ENCODE results near the gene PFKFB4.
"Not testable (repeated sequence)": the region's sequence is repeated elsewhere in the genome, so short reads cannot be mapped to it uniquely, and the experiment has no call there.

Gene PFKFB4

DNA sequence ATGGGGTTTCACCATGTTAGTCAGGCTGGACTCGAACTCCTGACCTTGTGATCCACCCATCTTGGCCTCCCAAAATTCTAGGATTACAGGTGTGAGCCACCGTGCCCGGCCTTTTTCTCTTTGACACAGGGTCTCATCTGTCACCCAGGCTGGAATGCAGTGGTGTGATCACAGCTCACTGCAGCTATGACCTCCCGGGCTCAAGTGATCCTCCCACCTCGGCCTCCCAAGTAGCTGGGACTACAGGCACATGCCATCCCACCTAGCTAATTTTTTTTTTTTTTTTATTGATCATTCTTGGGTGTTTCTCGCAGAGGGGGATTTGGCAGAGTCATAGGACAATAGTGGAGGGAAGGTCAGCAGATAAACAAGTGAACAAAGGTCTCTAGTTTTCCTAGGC, 73.8 kb downstream of the PFKFB4 start:
- not testable (repeated sequence) for DNase-seq

DNA sequence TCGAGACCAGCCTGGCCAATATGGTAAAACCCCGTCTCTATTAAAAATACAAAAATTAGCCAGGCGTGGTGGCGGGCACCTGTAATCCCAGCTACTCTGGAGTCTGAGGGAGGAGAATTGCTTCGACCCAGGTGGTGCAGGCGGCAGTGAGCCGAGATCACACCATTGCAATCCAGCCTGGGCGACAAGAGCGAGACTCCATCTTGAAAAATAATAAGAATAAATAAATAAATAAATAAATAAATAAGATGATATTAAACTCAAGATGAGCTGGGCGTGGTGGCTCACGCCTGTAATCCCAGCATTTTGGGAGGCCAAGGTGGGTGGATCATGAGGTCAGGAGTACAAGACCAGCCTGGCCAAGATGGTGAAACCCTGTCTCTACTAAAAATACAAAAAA, 75.7 kb downstream of the PFKFB4 start:
- not testable (repeated sequence) for DNase-seq

DNA sequence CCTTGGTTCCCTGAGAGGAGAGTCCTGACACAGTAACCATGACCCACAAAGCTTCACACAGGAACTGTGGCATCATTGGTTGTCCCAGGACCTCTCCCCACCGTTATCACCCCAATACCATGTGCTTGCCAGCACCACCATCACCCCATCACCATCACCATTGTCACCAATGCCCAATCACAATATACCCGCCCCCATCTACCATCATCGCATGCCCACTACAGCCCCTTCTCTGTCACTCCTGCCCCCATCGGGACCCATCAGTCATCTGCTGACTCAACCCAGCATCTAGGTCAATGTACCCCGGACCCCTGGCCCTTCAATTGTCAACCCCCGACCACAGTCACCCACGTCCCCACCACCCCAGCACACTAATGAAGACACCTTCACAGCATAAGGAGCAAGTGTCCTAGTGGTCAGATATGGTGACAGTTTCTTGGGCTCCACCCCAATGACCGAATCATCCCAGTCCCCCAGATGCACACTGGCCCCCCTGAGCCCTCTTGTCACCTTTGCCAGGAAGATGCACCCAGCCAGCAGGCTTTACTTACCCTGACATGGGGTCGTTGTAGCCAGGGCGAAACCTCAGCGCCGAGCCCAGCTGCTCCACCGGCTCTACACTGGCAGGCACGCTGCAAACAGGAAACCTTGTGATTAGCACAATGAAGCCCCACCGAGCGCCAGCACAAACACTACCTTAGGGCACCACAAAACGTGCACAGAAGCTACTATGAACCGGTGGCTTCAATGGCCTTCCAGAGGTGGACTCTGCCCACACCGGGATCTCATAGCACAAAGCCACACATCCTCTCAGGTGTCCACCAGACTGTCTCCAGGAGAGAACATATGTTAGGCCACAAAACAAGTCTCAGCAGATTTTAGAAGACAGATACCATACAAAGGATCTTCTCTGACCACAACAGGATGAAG, 77.7 kb downstream of the PFKFB4 start:
- DNase-seq, result no peak

DNA sequence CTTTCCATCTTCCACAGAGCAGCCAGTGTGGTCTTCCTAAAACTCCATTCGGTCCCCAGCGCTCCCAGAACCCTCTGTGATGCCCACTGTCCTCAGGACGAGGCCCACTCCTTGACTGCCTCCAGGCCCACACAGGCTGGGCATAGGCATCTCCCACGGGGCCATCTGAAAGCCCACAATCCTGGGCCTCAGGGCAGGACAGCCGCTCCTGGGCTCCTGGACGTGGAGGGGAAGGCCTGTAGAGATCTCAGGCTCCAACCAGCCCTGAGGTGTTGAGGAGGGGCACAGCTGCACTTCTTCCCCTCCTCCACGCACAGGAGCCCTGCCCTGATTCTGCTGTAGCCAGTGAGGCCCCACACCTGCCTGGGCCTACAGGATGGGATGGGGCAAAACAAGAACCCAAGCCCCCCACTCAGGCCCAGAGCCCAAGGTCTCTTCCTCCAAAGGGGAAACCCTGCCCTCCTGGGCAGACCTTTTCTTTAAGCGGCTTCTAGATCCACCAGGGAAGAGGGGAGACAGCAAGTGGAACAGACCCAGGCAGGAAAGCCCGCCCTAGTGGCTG, 78.6 kb downstream of the PFKFB4 start:
- no peak for DNase-seq

DNA sequence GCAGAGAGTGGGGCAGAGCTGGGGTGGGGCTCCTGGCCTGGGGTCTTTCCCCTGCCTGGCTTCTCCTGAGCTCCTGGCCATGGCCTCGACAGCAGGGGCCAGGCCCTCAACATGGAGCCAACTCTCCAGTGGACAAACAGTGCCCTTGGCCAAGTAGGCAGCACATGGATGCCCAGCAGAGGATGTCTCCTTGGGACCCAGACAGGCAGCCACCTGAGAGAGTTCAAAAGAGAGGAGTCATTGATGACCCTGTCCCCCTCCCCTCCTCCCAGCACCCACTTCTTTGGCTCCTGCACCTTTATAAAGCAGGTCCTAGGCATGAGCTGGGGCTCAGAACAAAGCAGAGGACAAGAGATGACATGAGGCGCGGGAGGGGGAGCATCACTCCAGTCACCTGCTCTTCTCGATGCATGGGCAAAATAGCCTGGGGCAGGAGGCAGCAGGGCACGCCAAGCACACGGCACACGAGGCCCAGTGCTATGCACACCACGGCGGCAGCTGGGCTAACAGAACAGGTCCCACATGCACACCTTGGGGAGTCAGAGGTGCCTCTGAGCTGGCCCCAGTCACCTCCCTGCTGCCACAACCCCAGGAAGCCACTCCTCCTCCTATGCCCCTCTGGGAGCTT, 80.1 kb downstream of the PFKFB4 start:
- DNase-seq, result no peak

DNA sequence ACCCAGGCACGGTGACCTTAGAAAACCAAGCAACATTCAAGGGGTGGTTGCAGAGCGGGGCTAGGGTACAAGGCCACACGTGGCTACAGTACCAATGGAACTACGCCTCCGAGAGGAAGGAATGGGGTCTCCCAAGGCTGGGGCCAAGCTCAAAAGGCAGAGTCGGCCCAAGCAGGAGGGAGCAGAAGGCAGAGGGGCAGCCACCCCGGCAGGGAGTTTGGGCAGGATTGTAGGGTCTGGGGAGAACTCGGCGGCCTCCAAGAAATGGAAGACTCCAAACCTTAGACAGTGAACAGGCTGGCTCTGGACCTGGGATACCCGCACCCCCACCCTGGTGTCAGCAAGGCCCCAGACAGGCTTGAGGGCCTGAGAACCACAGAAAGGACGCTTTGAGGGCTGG, 81.4 kb downstream of the PFKFB4 start:
- no peak for DNase-seq

DNA sequence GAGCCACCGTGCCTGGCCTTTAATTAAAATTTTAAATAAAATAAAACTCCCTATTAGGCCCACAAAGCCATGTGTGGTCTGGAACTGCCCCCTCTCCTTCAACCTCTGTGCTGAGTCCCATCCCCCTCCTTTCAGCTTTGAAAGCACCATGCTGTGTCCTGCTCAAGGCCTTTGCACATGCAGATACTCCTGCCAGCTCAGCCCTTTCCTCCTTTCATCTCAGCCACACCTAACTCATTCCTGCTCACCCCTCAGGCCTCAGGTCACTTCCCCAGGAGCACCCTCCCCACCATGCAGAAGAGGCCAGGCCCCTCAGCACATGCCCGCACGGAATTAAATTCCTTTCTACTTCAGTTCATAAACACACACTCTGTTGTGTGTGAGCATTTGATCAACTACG, 82.0 kb downstream of the PFKFB4 start:
- DNase-seq, result no peak

DNA sequence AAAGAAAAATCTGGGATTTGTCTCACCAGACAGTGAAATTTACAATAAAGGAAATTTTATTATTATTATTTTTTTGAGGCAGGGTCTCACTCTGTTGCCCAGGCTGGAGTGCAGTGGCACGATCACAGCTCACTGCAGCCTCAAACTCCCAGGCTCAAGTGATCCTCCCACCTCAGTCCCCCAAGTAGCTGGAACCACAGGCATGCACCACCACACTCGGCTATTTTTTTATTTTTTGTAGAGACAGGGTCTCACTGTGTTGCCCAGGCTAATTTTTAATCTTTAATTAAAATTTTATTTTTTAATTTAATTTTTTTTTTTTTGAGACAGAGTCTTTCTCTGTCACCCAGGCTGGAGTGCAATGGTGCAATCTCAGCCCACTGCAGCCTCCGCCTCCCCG, 82.6 kb downstream of the PFKFB4 start:
- not testable (repeated sequence) for DNase-seq

DNA sequence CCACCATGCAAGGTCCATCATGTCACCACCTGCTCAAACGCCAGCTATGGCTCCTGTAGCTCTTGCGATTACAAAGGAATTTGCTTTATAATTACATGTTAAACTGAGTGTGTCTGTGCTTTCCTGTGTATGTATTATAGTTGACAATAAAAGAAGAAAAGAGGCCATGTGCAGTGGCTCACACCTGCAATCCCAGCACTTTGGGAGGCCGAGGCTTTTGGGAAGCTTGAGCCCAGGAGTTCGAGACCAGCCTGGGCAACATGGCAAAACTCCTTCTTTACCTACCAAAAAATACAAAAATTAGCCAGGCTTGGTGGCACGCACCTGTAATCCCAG, 83.0 kb downstream of the PFKFB4 start:
- DNase-seq, result no peak

DNA sequence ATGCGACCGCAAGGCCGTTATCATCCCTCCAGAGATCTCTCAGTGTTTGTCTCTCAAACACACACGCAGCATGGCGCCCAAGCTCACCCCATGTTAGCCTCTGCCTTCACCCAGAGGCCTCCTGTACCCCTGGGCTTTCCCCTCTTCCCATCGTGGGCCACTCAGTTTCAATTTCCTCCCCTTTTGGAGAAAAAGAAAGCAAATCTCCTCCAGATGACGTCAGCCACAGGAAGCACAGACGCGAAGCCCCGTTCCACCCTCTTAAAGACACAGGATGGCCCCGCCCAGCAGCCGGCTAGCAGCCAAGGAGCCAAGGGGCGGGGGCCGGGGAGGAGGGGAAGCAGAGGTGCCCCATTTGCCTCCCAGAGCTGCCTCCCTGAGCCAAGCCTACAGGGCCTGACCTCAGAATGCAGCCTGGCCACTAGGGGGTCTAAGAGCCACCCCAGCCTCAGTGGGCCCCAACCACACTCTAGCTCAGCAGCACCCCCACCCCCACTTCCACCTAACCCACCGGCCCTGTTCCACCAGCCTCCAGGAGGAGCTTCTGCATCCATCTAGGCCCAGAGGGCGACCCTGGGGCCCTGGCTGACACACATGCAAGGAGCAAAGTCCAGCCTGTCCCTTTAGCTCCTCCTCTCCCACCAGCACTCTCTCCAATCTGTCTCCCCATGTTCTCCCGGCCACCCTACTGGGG, 83.5 kb downstream of the PFKFB4 start:
- peak; percentile 77 for DNase-seq

DNA sequence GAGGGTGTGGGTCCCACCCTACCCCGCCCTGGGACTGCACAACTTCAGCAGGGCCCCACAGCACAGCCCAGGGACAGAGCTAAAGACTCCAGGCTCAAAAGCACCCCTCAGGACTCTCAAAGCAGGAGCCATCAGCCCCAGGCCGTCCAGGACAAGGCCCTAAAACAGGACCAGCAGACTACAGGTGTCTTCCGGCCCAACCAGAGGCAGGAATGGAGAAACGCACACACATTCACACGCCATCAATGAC, 84.0 kb downstream of the PFKFB4 start:
- no peak for DNase-seq

DNA sequence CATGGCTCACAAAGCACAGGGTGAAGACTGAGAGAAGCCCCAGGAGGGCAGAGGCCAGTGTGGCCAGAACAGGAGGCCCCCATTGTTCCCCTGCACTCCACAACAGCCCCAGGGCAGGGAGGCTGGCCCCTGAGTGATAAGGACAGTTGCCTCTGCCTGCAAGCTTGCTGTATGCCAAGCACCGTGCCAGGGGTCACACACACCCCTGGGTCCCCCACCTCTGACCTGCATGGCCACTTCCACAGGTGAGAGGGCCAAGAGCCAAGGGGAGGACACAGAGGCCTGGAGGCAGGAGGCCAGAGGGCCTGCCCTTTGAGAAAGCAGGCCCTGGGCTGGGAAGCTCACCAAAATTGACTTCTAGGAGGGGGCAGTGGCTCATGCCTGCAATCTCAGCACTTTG, 86.3 kb downstream of the PFKFB4 start:
- DNase-seq, result no peak

DNA sequence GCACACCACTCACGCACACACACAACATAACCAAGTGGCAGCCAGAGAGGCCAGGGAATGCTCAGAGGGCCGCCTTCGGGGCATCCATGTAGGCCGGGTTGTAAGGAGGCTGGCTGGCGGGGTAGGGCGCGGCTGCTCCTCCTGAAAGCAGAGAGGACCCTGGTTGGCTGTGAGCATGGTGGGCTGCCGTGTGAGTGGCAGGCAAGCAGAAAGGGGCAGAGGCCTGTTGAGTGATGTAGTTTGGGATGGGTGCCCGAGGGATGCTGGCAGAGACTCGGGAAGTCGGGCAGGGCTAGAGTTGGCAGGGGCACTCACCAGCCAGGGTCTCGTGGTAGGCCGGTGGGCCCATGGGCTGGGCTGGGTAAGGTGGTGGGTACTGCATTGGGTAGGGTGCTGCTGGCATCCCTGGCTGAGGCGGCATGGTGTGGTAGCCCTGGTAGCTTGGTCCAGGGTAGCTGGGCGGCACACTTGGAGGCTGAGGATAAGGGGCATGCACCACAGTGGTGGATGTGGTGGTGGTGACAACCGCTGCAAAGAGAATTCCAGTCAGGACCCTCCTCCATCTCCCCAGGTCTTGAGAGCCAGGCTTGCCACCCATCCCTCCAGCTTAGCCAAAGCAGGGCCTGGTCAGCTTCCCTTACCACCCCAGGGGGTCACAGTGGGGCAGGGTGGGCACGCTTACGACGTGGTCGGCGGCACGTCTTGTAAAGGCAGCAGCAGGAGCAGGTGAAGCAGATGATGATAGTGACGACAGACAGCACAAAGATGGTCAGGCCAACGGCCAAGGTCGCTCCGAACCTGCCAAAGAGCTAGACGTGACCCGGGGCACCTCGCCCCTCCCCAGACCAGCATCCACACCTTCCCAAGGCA, 87.3 kb downstream of the PFKFB4 start:
- no peak for DNase-seq

DNA sequence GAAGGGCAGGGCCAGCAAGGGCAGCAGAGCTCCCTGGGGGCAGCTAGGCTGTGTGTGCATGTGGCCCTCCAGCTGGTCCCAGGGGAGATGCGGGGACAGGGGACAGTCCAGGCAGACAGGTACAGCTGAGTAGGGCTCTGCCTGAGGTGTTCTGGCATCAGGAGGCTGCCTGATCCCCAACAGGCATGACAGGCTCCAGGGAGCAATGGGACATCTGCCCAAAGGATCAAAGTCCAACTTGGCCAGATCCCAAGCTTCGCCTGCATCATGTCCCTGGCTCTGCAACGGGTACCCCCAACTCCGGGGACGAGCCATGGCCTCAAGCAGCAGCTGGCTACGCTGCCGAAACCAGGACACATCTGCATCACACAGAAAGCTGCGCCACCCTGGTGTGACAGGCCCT, 88.3 kb downstream of the PFKFB4 start:
- no peak for DNase-seq

Data from NCI-H2029 (cell line).